ENCODE data around the gene CFAP100.

DNA sequence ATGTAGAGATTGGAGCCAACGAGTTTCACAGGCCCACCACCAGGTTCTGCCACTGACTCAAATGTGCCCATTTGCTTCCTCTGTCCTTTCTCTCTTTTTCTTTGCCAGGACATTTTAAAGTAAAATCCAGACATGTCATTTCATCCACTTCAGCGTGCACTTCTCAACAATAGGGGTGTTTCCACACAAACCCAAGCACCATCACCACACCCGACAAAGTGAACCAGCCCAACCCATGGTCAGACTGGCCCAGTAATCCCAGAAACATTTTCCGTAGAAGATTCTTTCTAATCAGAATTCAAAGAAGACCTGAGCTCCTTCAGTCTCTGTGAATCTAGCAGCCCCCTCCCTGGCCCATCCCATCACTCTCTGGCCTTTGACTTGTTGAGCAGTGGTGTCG, 13.4 kb downstream of the CFAP100 start:
- TF ChIP-seq, protein P1, sequence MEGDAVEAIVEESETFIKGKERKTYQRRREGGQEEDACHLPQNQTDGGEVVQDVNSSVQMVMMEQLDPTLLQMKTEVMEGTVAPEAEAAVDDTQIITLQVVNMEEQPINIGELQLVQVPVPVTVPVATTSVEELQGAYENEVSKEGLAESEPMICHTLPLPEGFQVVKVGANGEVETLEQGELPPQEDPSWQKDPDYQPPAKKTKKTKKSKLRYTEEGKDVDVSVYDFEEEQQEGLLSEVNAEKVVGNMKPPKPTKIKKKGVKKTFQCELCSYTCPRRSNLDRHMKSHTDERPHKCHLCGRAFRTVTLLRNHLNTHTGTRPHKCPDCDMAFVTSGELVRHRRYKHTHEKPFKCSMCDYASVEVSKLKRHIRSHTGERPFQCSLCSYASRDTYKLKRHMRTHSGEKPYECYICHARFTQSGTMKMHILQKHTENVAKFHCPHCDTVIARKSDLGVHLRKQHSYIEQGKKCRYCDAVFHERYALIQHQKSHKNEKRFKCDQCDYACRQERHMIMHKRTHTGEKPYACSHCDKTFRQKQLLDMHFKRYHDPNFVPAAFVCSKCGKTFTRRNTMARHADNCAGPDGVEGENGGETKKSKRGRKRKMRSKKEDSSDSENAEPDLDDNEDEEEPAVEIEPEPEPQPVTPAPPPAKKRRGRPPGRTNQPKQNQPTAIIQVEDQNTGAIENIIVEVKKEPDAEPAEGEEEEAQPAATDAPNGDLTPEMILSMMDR (IDR thresholded peaks at IDR 0.05), result no peak
- no peak for TF ChIP-seq POLR2A (IDR thresholded peaks at IDR 0.05)

Data from testis (tissue), 2 donors.